Astrocyte (in vitro differentiated cells and primary cell): ENCODE measurements around the gene GLIPR2. TPM values are rescaled to one million over a fixed set of nuclear protein-coding genes. Genes with fewer than 3 reads are reported as not detected.
A peak's percentile ranks its signal among the peaks of the same experiment; 100 is the strongest.
"Not testable (repeated sequence)": the region's sequence is repeated elsewhere in the genome, so short reads cannot be mapped to it uniquely, and the experiment has no call there.

Source experiments
- DNase-seq: peaks from one replicate; pipeline ENCODE4 v3.0.0-alpha.2; 2010; ENCODE audit warnings: low read depth
- FAIRE-seq: peaks from 2 replicates; lab custom pipeline; 2011; peaks lifted over from hg19 to GRCh38; lab: Jason Lieb, UNC
- H2AFZ ChIP-seq: 2 replicates; pipeline ENCODE4 v1.6.0; 2012; ENCODE audit warnings: low read depth, low read length, inconsistent platforms
- H3K27ac ChIP-seq: 2 replicates; pipeline ENCODE4 v1.5.1; 2011; ENCODE audit warnings: low read depth, low read length, inconsistent platforms
- H3K27me3 ChIP-seq: 2 replicates; pipeline ENCODE4 v1.6.0; 2011; ENCODE audit warnings: low read length, inconsistent platforms; ENCODE audit not compliant: insufficient read depth
- H3K36me3 ChIP-seq: 2 replicates; pipeline ENCODE4 v1.5.1; 2011; ENCODE audit warnings: low read length, inconsistent platforms; ENCODE audit not compliant: insufficient read depth
- H3K4me1 ChIP-seq: 2 replicates; pipeline ENCODE4 v1.5.1; 2011; ENCODE audit warnings: low read length, inconsistent platforms; ENCODE audit not compliant: insufficient read depth
- H3K4me2 ChIP-seq: 2 replicates; pipeline ENCODE4 v1.6.0; 2012; ENCODE audit warnings: low read length, inconsistent platforms
- H3K4me3 ChIP-seq: 2 replicates; pipeline ENCODE4 v1.5.1; 2011; ENCODE audit warnings: low read depth, mild to moderate bottlenecking, low read length, inconsistent platforms; ENCODE audit not compliant: insufficient read depth
- H3K79me2 ChIP-seq: 2 replicates; pipeline ENCODE4 v1.6.0; 2012; ENCODE audit warnings: mild to moderate bottlenecking, low read length, inconsistent platforms; ENCODE audit not compliant: insufficient read depth
- H3K9ac ChIP-seq: 2 replicates; pipeline ENCODE4 v1.6.0; 2012; ENCODE audit warnings: mild to moderate bottlenecking, low read length, inconsistent platforms
- H3K9me3 ChIP-seq: 2 replicates; pipeline ENCODE4 v1.5.1; 2012; ENCODE audit warnings: low read depth, mild to moderate bottlenecking, low read length, inconsistent platforms; ENCODE audit not compliant: insufficient read depth
- H4K20me1 ChIP-seq: 2 replicates; pipeline ENCODE4 v1.6.0; 2012; ENCODE audit warnings: low read length, inconsistent platforms; ENCODE audit not compliant: insufficient read depth
- H3K27ac Mint-ChIP-seq: one replicate; pipeline ENCODE4 v1.8.0; 2021; ENCODE audit warnings: mild to moderate bottlenecking, mixed read lengths; ENCODE audit not compliant: unreplicated experiment
- H3K27me3 Mint-ChIP-seq: one replicate; pipeline ENCODE4 v1.8.0; 2021; ENCODE audit warnings: low read depth, mixed read lengths; ENCODE audit not compliant: unreplicated experiment
- H3K36me3 Mint-ChIP-seq: one replicate; pipeline ENCODE4 v1.8.0; 2021; ENCODE audit warnings: low read depth, mixed read lengths; ENCODE audit not compliant: unreplicated experiment
- H3K4me1 Mint-ChIP-seq: one replicate; pipeline ENCODE4 v1.8.0; 2021; ENCODE audit warnings: low read depth, mixed read lengths; ENCODE audit not compliant: unreplicated experiment
- H3K4me3 Mint-ChIP-seq: one replicate; pipeline ENCODE4 v1.8.0; 2021; ENCODE audit warnings: mild to moderate bottlenecking, moderate library complexity, mixed read lengths; ENCODE audit not compliant: unreplicated experiment
- H3K9me3 Mint-ChIP-seq: one replicate; pipeline ENCODE4 v1.8.0; 2021; ENCODE audit warnings: mild to moderate bottlenecking, mixed read lengths; ENCODE audit not compliant: unreplicated experiment
- EZH2 ChIP-seq: IDR thresholded peaks from 2 replicates; pipeline ENCODE4 v1.6.1; 2012; ENCODE audit warnings: mild to moderate bottlenecking, low read length, inconsistent platforms; ENCODE audit not compliant: insufficient read depth
- total RNA-seq: library from RNA; stranded (reverse); gene quantifications from 2 replicates; pipeline ENCODE4 v1.2.1, GENCODE V29; 2021
- TF ChIP-seq, protein P1 (sequence below): IDR thresholded peaks from 2 replicates; pipeline ENCODE4 v1.5.1; 2011; ENCODE audit warnings: low read depth, mild to moderate bottlenecking, inconsistent platforms, low read length, moderate library complexity; ENCODE audit not compliant: insufficient read depth

The GLIPR2 gene
- total RNA-seq, 1 donor from 2014 or later: 150 TPM

DNA sequence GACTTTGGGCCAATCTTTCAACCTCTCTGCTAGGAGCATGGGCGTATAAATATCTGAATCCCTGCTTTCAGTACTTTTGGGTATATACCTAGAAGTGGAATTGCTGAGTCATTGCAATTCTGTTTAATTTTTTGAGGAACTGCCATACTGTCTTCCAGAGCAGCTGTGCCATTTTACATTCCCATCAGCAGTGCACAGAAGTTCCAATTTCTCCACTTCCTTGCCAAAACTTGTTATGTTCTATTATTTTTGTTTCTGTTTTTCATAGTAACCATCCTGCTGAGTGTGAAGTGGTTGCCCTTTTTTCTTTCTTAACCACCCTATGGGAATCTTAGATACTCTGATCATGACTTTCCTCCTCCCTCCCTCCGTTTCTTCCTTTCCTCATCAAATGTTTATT, 21.6 kb downstream of the GLIPR2 start:
- FAIRE-seq (no peak), DNase-seq (no peak)
- H3K27ac ChIP-seq: no peak overlapping the region
- H3K9ac ChIP-seq: no peak overlapping the region
- no peaks in the 10 kb centered on the region for H3K79me2 ChIP-seq
- H3K4me1 ChIP-seq: peaks cover 32% of the 10 kb centered on the region
- no peaks in the 10 kb centered on the region for H4K20me1 ChIP-seq
- H2AFZ ChIP-seq: no peak overlapping the region
- Mint-ChIP-seq H3K9me3 (peaks cover 9% of the 10 kb centered on the region), H3K4me1 (peaks cover 48% of the 10 kb centered on the region), H3K36me3 (peaks cover 30% of the 10 kb centered on the region), H3K4me3 (no peak overlapping the region), H3K27me3 (no peaks in the 10 kb centered on the region), H3K27ac (peak overlapping the region; percentile 29)
- H3K36me3 ChIP-seq: peaks cover 4% of the 10 kb centered on the region
- H3K9me3 ChIP-seq: peaks cover 4% of the 10 kb centered on the region
- H3K4me2 ChIP-seq: no peak overlapping the region
- TF ChIP-seq, protein P1, sequence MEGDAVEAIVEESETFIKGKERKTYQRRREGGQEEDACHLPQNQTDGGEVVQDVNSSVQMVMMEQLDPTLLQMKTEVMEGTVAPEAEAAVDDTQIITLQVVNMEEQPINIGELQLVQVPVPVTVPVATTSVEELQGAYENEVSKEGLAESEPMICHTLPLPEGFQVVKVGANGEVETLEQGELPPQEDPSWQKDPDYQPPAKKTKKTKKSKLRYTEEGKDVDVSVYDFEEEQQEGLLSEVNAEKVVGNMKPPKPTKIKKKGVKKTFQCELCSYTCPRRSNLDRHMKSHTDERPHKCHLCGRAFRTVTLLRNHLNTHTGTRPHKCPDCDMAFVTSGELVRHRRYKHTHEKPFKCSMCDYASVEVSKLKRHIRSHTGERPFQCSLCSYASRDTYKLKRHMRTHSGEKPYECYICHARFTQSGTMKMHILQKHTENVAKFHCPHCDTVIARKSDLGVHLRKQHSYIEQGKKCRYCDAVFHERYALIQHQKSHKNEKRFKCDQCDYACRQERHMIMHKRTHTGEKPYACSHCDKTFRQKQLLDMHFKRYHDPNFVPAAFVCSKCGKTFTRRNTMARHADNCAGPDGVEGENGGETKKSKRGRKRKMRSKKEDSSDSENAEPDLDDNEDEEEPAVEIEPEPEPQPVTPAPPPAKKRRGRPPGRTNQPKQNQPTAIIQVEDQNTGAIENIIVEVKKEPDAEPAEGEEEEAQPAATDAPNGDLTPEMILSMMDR: no peak
- no peak for TF ChIP-seq EZH2
- no peaks in the 10 kb centered on the region for H3K27me3 ChIP-seq
- no peak overlapping the region for H3K4me3 ChIP-seq

GRCh38 chr9:36158917-36159316, 22.4 kb downstream of the GLIPR2 start:
- FAIRE-seq: peak; percentile 50
- TF ChIP-seq, protein P1: no peak
- TF ChIP-seq EZH2: no peak
- Mint-ChIP-seq H3K4me3 (peak overlapping the region; percentile 63), H3K36me3 (peaks cover 32% of the 10 kb centered on the region), H3K27ac (peak overlapping the region; percentile 29), H3K4me1 (peaks cover 53% of the 10 kb centered on the region), H3K27me3 (no peaks in the 10 kb centered on the region), H3K9me3 (peaks cover 9% of the 10 kb centered on the region)
- Histone ChIP-seq H4K20me1 (no peaks in the 10 kb centered on the region), H3K4me1 (peaks cover 40% of the 10 kb centered on the region), H3K9me3 (peaks cover 4% of the 10 kb centered on the region), H3K4me3 (no peak overlapping the region), H2AFZ (no peak overlapping the region), H3K27me3 (no peaks in the 10 kb centered on the region), H3K27ac (peak overlapping the region; percentile 31), H3K9ac (no peak overlapping the region), H3K4me2 (no peak overlapping the region), H3K36me3 (peaks cover 4% of the 10 kb centered on the region), H3K79me2 (no peaks in the 10 kb centered on the region)
- peak; percentile 55 for DNase-seq

DNA sequence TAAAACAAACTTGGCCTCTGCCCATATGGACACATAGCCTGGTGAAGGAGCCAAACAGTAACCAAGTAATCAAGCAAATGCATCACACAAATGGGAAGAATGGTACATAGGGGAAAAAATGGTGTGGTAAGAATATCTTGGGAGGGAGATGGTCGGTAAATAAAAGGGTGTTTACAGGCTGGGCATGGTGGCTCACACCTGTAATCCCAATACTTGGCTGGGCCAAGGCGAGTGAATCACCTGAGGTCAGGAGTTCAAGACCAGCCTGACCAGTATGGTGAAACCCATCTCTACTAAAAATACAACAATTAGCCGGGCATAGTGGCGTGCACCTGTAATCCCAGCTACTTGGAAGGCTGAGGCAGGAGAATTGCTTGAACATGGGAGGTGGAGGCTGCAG, 23.0 kb downstream of the GLIPR2 start:
- H3K4me1 Mint-ChIP-seq: peaks cover 52% of the 10 kb centered on the region
- not testable (repeated sequence) for H3K9me3 ChIP-seq, H4K20me1 ChIP-seq, H3K9me3 Mint-ChIP-seq, H3K9ac ChIP-seq, DNase-seq, FAIRE-seq, H3K36me3 ChIP-seq, H3K4me3 ChIP-seq, H3K79me2 ChIP-seq, H3K27me3 ChIP-seq, H3K27ac ChIP-seq, H3K4me2 ChIP-seq, H2AFZ ChIP-seq, H3K27me3 Mint-ChIP-seq
- H3K27ac Mint-ChIP-seq: peak overlapping the region; percentile 29
- H3K4me1 ChIP-seq: peaks cover 40% of the 10 kb centered on the region
- peak overlapping the region; percentile 27 for H3K4me3 Mint-ChIP-seq
- H3K36me3 Mint-ChIP-seq: peaks cover 27% of the 10 kb centered on the region

- H3K4me1 Mint-ChIP-seq: peaks cover 52% of the 10 kb centered on the region
- DNase-seq, H3K27ac ChIP-seq, H3K27ac Mint-ChIP-seq, H3K9ac ChIP-seq, H3K36me3 ChIP-seq, H3K9me3 ChIP-seq, H3K4me3 Mint-ChIP-seq, H2AFZ ChIP-seq, H3K4me3 ChIP-seq, H3K4me2 ChIP-seq, H4K20me1 ChIP-seq, H3K27me3 Mint-ChIP-seq, H3K9me3 Mint-ChIP-seq, H3K27me3 ChIP-seq, FAIRE-seq, H3K79me2 ChIP-seq: not testable (repeated sequence)
- H3K4me1 ChIP-seq: peaks cover 40% of the 10 kb centered on the region
- peaks cover 24% of the 10 kb centered on the region for H3K36me3 Mint-ChIP-seq
Measured at GRCh38 chr9:36160126-36160525, 23.6 kb downstream of the GLIPR2 start.
